Activated CD4-positive, alpha-beta T cell treated with anti-CD3 and anti-CD28 coated beads for 36 hours (primary cell): ENCODE data around the gene CAMKMT. TPM values are rescaled to one million over a fixed set of nuclear protein-coding genes. Genes with fewer than 3 reads are reported as not detected.
A peak's percentile ranks its signal among the peaks of the same experiment; 100 is the strongest.

Source experiments
- ATAC-seq: fragments of 200-7000 bp; cut with Tn5 transposase; one replicate; pipeline ENCODE4 v1.10.0; 2021; ENCODE audit warnings: mild to moderate bottlenecking, moderate library complexity
- CTCF ChIA-PET: fragments of 350-600 bp; sonication (Branson Sonifier 250); formaldehyde crosslinking; loops from one replicate; lab custom pipeline; 2021; ENCODE audit warnings: antibody characterized with exemption; lab: Charles Lee
- POLR2A ChIA-PET: fragments of 350-600 bp; sonication (Branson Sonifier 250); formaldehyde crosslinking; loops from one replicate; lab custom pipeline; 2021; ENCODE audit warnings: antibody characterized with exemption, inconsistent platforms; lab: Charles Lee
- DNase-seq: peaks from one replicate; pipeline ENCODE4 v3.0.0-alpha.2; 2020
- H3K27ac Mint-ChIP-seq: one replicate; pipeline ENCODE4 v1.8.0; 2021; ENCODE audit warnings: mixed read lengths
- H3K27me3 Mint-ChIP-seq: one replicate; pipeline ENCODE4 v1.8.0; 2021; ENCODE audit warnings: mixed read lengths
- H3K36me3 Mint-ChIP-seq: one replicate; pipeline ENCODE4 v1.8.0; 2021; ENCODE audit warnings: low read depth, mixed read lengths
- H3K4me1 Mint-ChIP-seq: one replicate; pipeline ENCODE4 v1.8.0; 2021; ENCODE audit warnings: mixed read lengths
- H3K4me3 Mint-ChIP-seq: one replicate; pipeline ENCODE4 v1.8.0; 2021; ENCODE audit warnings: mild to moderate bottlenecking, moderate library complexity, mixed read lengths
- H3K9me3 Mint-ChIP-seq: one replicate; pipeline ENCODE4 v1.8.0; 2021; ENCODE audit warnings: low read depth, mixed read lengths
- intact Hi-C, 2 experiments: fragments of 100-400 bp; cut with DNase I in 1 of 2; cut with micrococcal nuclease in 1 of 2; formaldehyde crosslinking; loops; one replicate each; pipeline versions ENCODE4 v1.14.2 to v1.15.1; 2022 to 2024; cut with DNase I, micrococcal nuclease
- total RNA-seq, 2 experiments: library from RNA; stranded (reverse); gene quantifications; one replicate each; pipeline ENCODE4 v1.2.3, GENCODE V29; 2021

The CAMKMT gene
- total RNA-seq, 2 experiments from 2014 or later: 10.8 to 13.3 TPM

- ATAC-seq (no peak), DNase-seq (peak; percentile 11)
- H3K27me3 Mint-ChIP-seq: no peaks in the 10 kb centered on the region
- H3K9me3 Mint-ChIP-seq: peaks cover 6% of the 10 kb centered on the region
- ChIA-PET CTCF (interaction anchor here (0.7 to 1.2 kb wide), 5 partner anchors 15 to 1461 kb away, joined by 3 to 5 read pairs (median 4); no protein-coding TSS in a partner anchor), POLR2A (no interaction called here)
- peaks cover 19% of the 10 kb centered on the region for H3K36me3 Mint-ChIP-seq
- intact Hi-C loops: no loop called here
- peaks cover 5% of the 10 kb centered on the region for H3K4me1 Mint-ChIP-seq
- H3K27ac Mint-ChIP-seq: no peak overlapping the region
- no peak overlapping the region for H3K4me3 Mint-ChIP-seq
Observed at GRCh38 chr2:44388877-44389276, 27.1 kb downstream of the CAMKMT start.

- Mint-ChIP-seq H3K36me3 (peaks cover 9% of the 10 kb centered on the region), H3K4me3 (no peak overlapping the region), H3K9me3 (peaks cover 2% of the 10 kb centered on the region), H3K27ac (no peak overlapping the region), H3K4me1 (peaks cover 5% of the 10 kb centered on the region), H3K27me3 (no peaks in the 10 kb centered on the region)
- intact Hi-C loops: loop anchor here (5.0 kb wide), 3 partner anchors 87 to 567 kb away; no protein-coding TSS in a partner anchor
- CTCF ChIA-PET: interaction anchor here (0.5 to 2.4 kb wide), 10 partner anchors 11 to 580 kb away, joined by 3 to 10 read pairs (median 4); partner anchors contain the start of genes CAMKMT and PREPL
- POLR2A ChIA-PET: no interaction called here
- ATAC-seq (no peak), DNase-seq (no peak)
Observed at GRCh38 chr2:44389895-44390294, 28.1 kb downstream of the CAMKMT start.

GRCh38 chr2:44392338-44392943 lies 30.7 kb downstream of the CAMKMT start:
- POLR2A ChIA-PET: interaction anchor here (0.7 kb wide), 1 partner anchor 539 kb away, joined by 4 read pairs; no protein-coding TSS in a partner anchor
- Mint-ChIP-seq H3K27me3 (no peaks in the 10 kb centered on the region), H3K36me3 (peaks cover 4% of the 10 kb centered on the region), H3K9me3 (no peaks in the 10 kb centered on the region), H3K27ac (no peak overlapping the region), H3K4me1 (peaks cover 3% of the 10 kb centered on the region), H3K4me3 (no peak overlapping the region)
- CTCF ChIA-PET: interaction anchor here (0.5 to 4.6 kb wide), 17 partner anchors 9 to 1016 kb away, joined by 3 to 32 read pairs (median 3); no protein-coding TSS in a partner anchor
- peak; percentile 69 for DNase-seq
- intact Hi-C loops: loop anchor here (1.0 to 5.0 kb wide), 4 partner anchors 85 to 565 kb away; no protein-coding TSS in a partner anchor
- ATAC-seq: no peak

GRCh38 chr2:44397447-44398175 lies 35.9 kb downstream of the CAMKMT start:
- H3K27ac Mint-ChIP-seq: no peak overlapping the region
- no peaks in the 10 kb centered on the region for H3K9me3 Mint-ChIP-seq
- POLR2A ChIA-PET: no interaction called here
- no peaks in the 10 kb centered on the region for H3K27me3 Mint-ChIP-seq
- no peak for ATAC-seq
- intact Hi-C loops: no loop called here
- CTCF ChIA-PET: interaction anchor here (1.2 kb wide), 1 partner anchor 559 kb away, joined by 3 read pairs; no protein-coding TSS in a partner anchor
- H3K4me3 Mint-ChIP-seq: no peak overlapping the region
- no peaks in the 10 kb centered on the region for H3K4me1 Mint-ChIP-seq
- peaks cover 4% of the 10 kb centered on the region for H3K36me3 Mint-ChIP-seq
- no peak for DNase-seq

- H3K4me3 Mint-ChIP-seq: no peak overlapping the region
- peaks cover 11% of the 10 kb centered on the region for H3K36me3 Mint-ChIP-seq
- intact Hi-C loops: no loop called here
- H3K27ac Mint-ChIP-seq: no peak overlapping the region
- H3K4me1 Mint-ChIP-seq: no peaks in the 10 kb centered on the region
- ChIA-PET CTCF (interaction anchor here (0.7 to 1.2 kb wide), 2 partner anchors 60 to 558 kb away, joined by 3 to 4 read pairs; no protein-coding TSS in a partner anchor), POLR2A (no interaction called here)
- no peak for ATAC-seq
- no peak for DNase-seq
- no peaks in the 10 kb centered on the region for H3K27me3 Mint-ChIP-seq
- no peaks in the 10 kb centered on the region for H3K9me3 Mint-ChIP-seq
Observed at GRCh38 chr2:44398243-44398897, 36.6 kb downstream of the CAMKMT start.

GRCh38 chr2:44420725-44421124 lies 59.0 kb downstream of the CAMKMT start:
- no peak overlapping the region for H3K4me3 Mint-ChIP-seq
- ChIA-PET CTCF (no interaction called here), POLR2A (no interaction called here)
- intact Hi-C loops: no loop called here
- peaks cover 3% of the 10 kb centered on the region for H3K9me3 Mint-ChIP-seq
- H3K27ac Mint-ChIP-seq: no peak overlapping the region
- ATAC-seq: no peak
- no peaks in the 10 kb centered on the region for H3K27me3 Mint-ChIP-seq
- no peaks in the 10 kb centered on the region for H3K4me1 Mint-ChIP-seq
- H3K36me3 Mint-ChIP-seq: peaks cover 22% of the 10 kb centered on the region
- DNase-seq: no peak

- intact Hi-C loops: no loop called here
- Mint-ChIP-seq H3K4me3 (no peak overlapping the region), H3K27ac (no peak overlapping the region), H3K4me1 (no peaks in the 10 kb centered on the region), H3K9me3 (peaks cover 3% of the 10 kb centered on the region), H3K27me3 (no peaks in the 10 kb centered on the region), H3K36me3 (peaks cover 11% of the 10 kb centered on the region)
- ChIA-PET POLR2A (no interaction called here), CTCF (no interaction called here)
- no peak for ATAC-seq
- no peak for DNase-seq
Observed at GRCh38 chr2:44424211-44424610, 62.5 kb downstream of the CAMKMT start.

GRCh38 chr2:44429034-44429433 lies 67.3 kb downstream of the CAMKMT start:
- H3K4me3 Mint-ChIP-seq: no peak overlapping the region
- no peaks in the 10 kb centered on the region for H3K27me3 Mint-ChIP-seq
- POLR2A ChIA-PET: no interaction called here

GRCh38 chr2:44430342-44430741 lies 68.6 kb downstream of the CAMKMT start:
- ChIA-PET CTCF (interaction anchor here (1.2 kb wide), 1 partner anchor 49 kb away, joined by 3 read pairs; no protein-coding TSS in a partner anchor), POLR2A (no interaction called here)
- H3K27ac Mint-ChIP-seq: no peak overlapping the region
- no peaks in the 10 kb centered on the region for H3K27me3 Mint-ChIP-seq
- H3K9me3 Mint-ChIP-seq: no peaks in the 10 kb centered on the region
- peaks cover 6% of the 10 kb centered on the region for H3K4me1 Mint-ChIP-seq
- no peak overlapping the region for H3K4me3 Mint-ChIP-seq
- DNase-seq (no peak), ATAC-seq (no peak)
- intact Hi-C loops: no loop called here
- H3K36me3 Mint-ChIP-seq: peaks cover 8% of the 10 kb centered on the region

More at GRCh38 chr2:44429034-44429433, 67.3 kb downstream of the CAMKMT start:
- CTCF ChIA-PET: interaction anchor here (1.2 kb wide), 1 partner anchor 50 kb away, joined by 4 read pairs; no protein-coding TSS in a partner anchor
- DNase-seq: no peak
- ATAC-seq: no peak
- Mint-ChIP-seq H3K9me3 (no peaks in the 10 kb centered on the region), H3K36me3 (peaks cover 5% of the 10 kb centered on the region), H3K4me1 (peaks cover 6% of the 10 kb centered on the region), H3K27ac (no peak overlapping the region)
- intact Hi-C loops: no loop called here

GRCh38 chr2:44433895-44434294 lies 72.1 kb downstream of the CAMKMT start:
- ChIA-PET POLR2A (no interaction called here), CTCF (interaction anchor here (1.1 to 1.5 kb wide), 2 partner anchors 41 to 46 kb away, joined by 4 read pairs; no protein-coding TSS in a partner anchor)
- ATAC-seq (no peak), DNase-seq (no peak)
- no peaks in the 10 kb centered on the region for H3K27me3 Mint-ChIP-seq
- H3K36me3 Mint-ChIP-seq: peaks cover 11% of the 10 kb centered on the region
- H3K27ac Mint-ChIP-seq: no peak overlapping the region
- no peak overlapping the region for H3K4me3 Mint-ChIP-seq
- no peaks in the 10 kb centered on the region for H3K9me3 Mint-ChIP-seq
- peaks cover 6% of the 10 kb centered on the region for H3K4me1 Mint-ChIP-seq
- intact Hi-C loops: no loop called here

- POLR2A ChIA-PET: no interaction called here
Observed at GRCh38 chr2:44441200-44441599, 79.5 kb downstream of the CAMKMT start.

More at GRCh38 chr2:44441200-44441599, 79.5 kb downstream of the CAMKMT start:
- no peak for DNase-seq
- CTCF ChIA-PET: interaction anchor here (1.1 kb wide), 1 partner anchor 9 kb away, joined by 3 read pairs; no protein-coding TSS in a partner anchor
- H3K36me3 Mint-ChIP-seq: peaks cover 30% of the 10 kb centered on the region
- no peak overlapping the region for H3K4me3 Mint-ChIP-seq
- intact Hi-C loops: no loop called here
- no peaks in the 10 kb centered on the region for H3K9me3 Mint-ChIP-seq
- H3K27ac Mint-ChIP-seq: no peak overlapping the region
- H3K4me1 Mint-ChIP-seq: no peaks in the 10 kb centered on the region
- ATAC-seq: no peak
- H3K27me3 Mint-ChIP-seq: no peaks in the 10 kb centered on the region
